ENCODE results near the gene RIMBP2.

Gene RIMBP2

GRCh38 chr12:130687796-130688778 is 28.0 kb downstream of the RIMBP2 start:
- Histone ChIP-seq H3K9me3 (ENCODE audit: control insufficient read depth, insufficient read depth, low read depth, low read length) (no peaks in the 10 kb centered on the region), H3K4me3 (ENCODE audit: low read depth, low read length) (no peak overlapping the region), H3K27ac (ENCODE audit: low read depth, low read length) (no peak overlapping the region), H3K9ac (ENCODE audit: low read length) (no peak overlapping the region), H3K36me3 (ENCODE audit: control insufficient read depth, insufficient read depth, low read length) (no peaks in the 10 kb centered on the region), H3K27me3 (ENCODE audit: control insufficient read depth, insufficient read depth, low read length) (0 out of 2 replicates have a peak, but pooled peaks cover 4% of the 10 kb centered on the region), H3K4me1 (ENCODE audit: control insufficient read depth, insufficient read depth, low read length) (no peaks in the 10 kb centered on the region; the same call in 1 of the 2 replicates)

GRCh38 chr12:130687190-130687589 is 28.9 kb downstream of the RIMBP2 start:
- Histone ChIP-seq H3K27me3 (ENCODE audit: control insufficient read depth, insufficient read depth, low read length) (0 out of 2 replicates have a peak, but pooled peaks cover 4% of the 10 kb centered on the region), H3K36me3 (ENCODE audit: control insufficient read depth, insufficient read depth, low read length) (no peaks in the 10 kb centered on the region), H3K9me3 (ENCODE audit: control insufficient read depth, insufficient read depth, low read depth, low read length) (no peaks in the 10 kb centered on the region), H3K9ac (ENCODE audit: low read length) (no peak overlapping the region), H3K27ac (ENCODE audit: low read depth, low read length) (no peak overlapping the region), H3K4me3 (ENCODE audit: low read depth, low read length) (no peak overlapping the region), H3K4me1 (ENCODE audit: control insufficient read depth, insufficient read depth, low read length) (no peaks in the 10 kb centered on the region; the same call in 1 of the 2 replicates)

GRCh38 chr12:130686511-130686991 is 29.5 kb downstream of the RIMBP2 start:
- Histone ChIP-seq H3K4me1 (ENCODE audit: control insufficient read depth, insufficient read depth, low read length) (no peaks in the 10 kb centered on the region; the same call in 1 of the 2 replicates), H3K27ac (ENCODE audit: low read depth, low read length) (no peak overlapping the region), H3K27me3 (ENCODE audit: control insufficient read depth, insufficient read depth, low read length) (0 out of 2 replicates have a peak, but pooled peaks cover 4% of the 10 kb centered on the region), H3K9ac (ENCODE audit: low read length) (no peak overlapping the region), H3K4me3 (ENCODE audit: low read depth, low read length) (no peak overlapping the region), H3K36me3 (ENCODE audit: control insufficient read depth, insufficient read depth, low read length) (no peaks in the 10 kb centered on the region), H3K9me3 (ENCODE audit: control insufficient read depth, insufficient read depth, low read depth, low read length) (no peaks in the 10 kb centered on the region)

GRCh38 chr12:130685850-130686249 is 30.2 kb downstream of the RIMBP2 start:
- H3K27ac ChIP-seq (ENCODE audit: low read depth, low read length) = no peak overlapping the region
- H3K9ac ChIP-seq (ENCODE audit: low read length) = no peak overlapping the region
- H3K4me3 ChIP-seq (ENCODE audit: low read depth, low read length) = no peak overlapping the region
- H3K27me3 ChIP-seq (ENCODE audit: control insufficient read depth, insufficient read depth, low read length) = 0 out of 2 replicates have a peak, but pooled peaks cover 4% of the 10 kb centered on the region
- no peaks in the 10 kb centered on the region; the same call in 1 of the 2 replicates for H3K4me1 ChIP-seq (ENCODE audit: control insufficient read depth, insufficient read depth, low read length)
- no peaks in the 10 kb centered on the region for H3K9me3 ChIP-seq (ENCODE audit: control insufficient read depth, insufficient read depth, low read depth, low read length)
- H3K36me3 ChIP-seq (ENCODE audit: control insufficient read depth, insufficient read depth, low read length) = no peaks in the 10 kb centered on the region

GRCh38 chr12:130685250-130685787 is 30.8 kb downstream of the RIMBP2 start:
- no peak overlapping the region for H3K4me3 ChIP-seq (ENCODE audit: low read depth, low read length)
- H3K9ac ChIP-seq (ENCODE audit: low read length) = no peak overlapping the region
- no peaks in the 10 kb centered on the region; the same call in 1 of the 2 replicates for H3K4me1 ChIP-seq (ENCODE audit: control insufficient read depth, insufficient read depth, low read length)
- 0 out of 2 replicates have a peak, but pooled peaks cover 4% of the 10 kb centered on the region for H3K27me3 ChIP-seq (ENCODE audit: control insufficient read depth, insufficient read depth, low read length)
- no peak overlapping the region for H3K27ac ChIP-seq (ENCODE audit: low read depth, low read length)
- H3K36me3 ChIP-seq (ENCODE audit: control insufficient read depth, insufficient read depth, low read length) = no peaks in the 10 kb centered on the region
- H3K9me3 ChIP-seq (ENCODE audit: control insufficient read depth, insufficient read depth, low read depth, low read length) = no peaks in the 10 kb centered on the region

GRCh38 chr12:130683811-130684210 is 32.3 kb downstream of the RIMBP2 start:
- Histone ChIP-seq H3K9ac (ENCODE audit: low read length) (no peak overlapping the region), H3K9me3 (ENCODE audit: control insufficient read depth, insufficient read depth, low read depth, low read length) (no peaks in the 10 kb centered on the region), H3K27ac (ENCODE audit: low read depth, low read length) (peak overlapping the region; percentile 48; the same call in 1 of the 2 replicates), H3K36me3 (ENCODE audit: control insufficient read depth, insufficient read depth, low read length) (no peaks in the 10 kb centered on the region), H3K27me3 (ENCODE audit: control insufficient read depth, insufficient read depth, low read length) (0 out of 2 replicates have a peak, but pooled peaks cover 4% of the 10 kb centered on the region), H3K4me1 (ENCODE audit: control insufficient read depth, insufficient read depth, low read length) (no peaks in the 10 kb centered on the region; the same call in 1 of the 2 replicates), H3K4me3 (ENCODE audit: low read depth, low read length) (no peak overlapping the region)

GRCh38 chr12:130683080-130683479 is 33.0 kb downstream of the RIMBP2 start:
- H3K27ac ChIP-seq (ENCODE audit: low read depth, low read length) = no peak overlapping the region
- H3K36me3 ChIP-seq (ENCODE audit: control insufficient read depth, insufficient read depth, low read length) = no peaks in the 10 kb centered on the region
- H3K9ac ChIP-seq (ENCODE audit: low read length) = no peak overlapping the region
- H3K9me3 ChIP-seq (ENCODE audit: control insufficient read depth, insufficient read depth, low read depth, low read length) = no peaks in the 10 kb centered on the region
- no peaks in the 10 kb centered on the region; the same call in 1 of the 2 replicates for H3K4me1 ChIP-seq (ENCODE audit: control insufficient read depth, insufficient read depth, low read length)
- H3K27me3 ChIP-seq (ENCODE audit: control insufficient read depth, insufficient read depth, low read length) = 0 out of 2 replicates have a peak, but pooled peaks cover 4% of the 10 kb centered on the region
- H3K4me3 ChIP-seq (ENCODE audit: low read depth, low read length) = no peak overlapping the region

- Histone ChIP-seq H3K4me3 (ENCODE audit: low read depth, low read length) (no peak overlapping the region), H3K9me3 (ENCODE audit: control insufficient read depth, insufficient read depth, low read depth, low read length) (no peaks in the 10 kb centered on the region), H3K27ac (ENCODE audit: low read depth, low read length) (no peak overlapping the region), H3K27me3 (ENCODE audit: control insufficient read depth, insufficient read depth, low read length) (no peaks in the 10 kb centered on the region), H3K36me3 (ENCODE audit: control insufficient read depth, insufficient read depth, low read length) (no peaks in the 10 kb centered on the region), H3K4me1 (ENCODE audit: control insufficient read depth, insufficient read depth, low read length) (no peaks in the 10 kb centered on the region), H3K9ac (ENCODE audit: low read length) (no peak overlapping the region)
Observed at GRCh38 chr12:130680451-130680990, 35.6 kb downstream of the RIMBP2 start.

- Histone ChIP-seq H3K27ac (ENCODE audit: low read depth, low read length) (no peak overlapping the region), H3K9me3 (ENCODE audit: control insufficient read depth, insufficient read depth, low read depth, low read length) (no peaks in the 10 kb centered on the region), H3K4me1 (ENCODE audit: control insufficient read depth, insufficient read depth, low read length) (no peaks in the 10 kb centered on the region), H3K36me3 (ENCODE audit: control insufficient read depth, insufficient read depth, low read length) (no peaks in the 10 kb centered on the region), H3K4me3 (ENCODE audit: low read depth, low read length) (no peak overlapping the region), H3K27me3 (ENCODE audit: control insufficient read depth, insufficient read depth, low read length) (no peaks in the 10 kb centered on the region), H3K9ac (ENCODE audit: low read length) (no peak overlapping the region)
Observed at GRCh38 chr12:130677957-130678558, 38.0 kb downstream of the RIMBP2 start.

GRCh38 chr12:130675791-130676190 is 40.3 kb downstream of the RIMBP2 start:
- Histone ChIP-seq H3K4me3 (ENCODE audit: low read depth, low read length) (no peak overlapping the region), H3K4me1 (ENCODE audit: control insufficient read depth, insufficient read depth, low read length) (no peaks in the 10 kb centered on the region), H3K9me3 (ENCODE audit: control insufficient read depth, insufficient read depth, low read depth, low read length) (no peaks in the 10 kb centered on the region), H3K27ac (ENCODE audit: low read depth, low read length) (no peak overlapping the region), H3K27me3 (ENCODE audit: control insufficient read depth, insufficient read depth, low read length) (no peaks in the 10 kb centered on the region), H3K36me3 (ENCODE audit: control insufficient read depth, insufficient read depth, low read length) (no peaks in the 10 kb centered on the region), H3K9ac (ENCODE audit: low read length) (no peak overlapping the region)

Data from HUES6 (cell line).